H4 (cell line): ENCODE measurements around the gene PARD6G. TPM values are rescaled to one million over a fixed set of nuclear protein-coding genes. Genes with fewer than 3 reads are reported as not detected.

ENCODE experiments used
- DNase-seq: peaks from one replicate; pipeline ENCODE4 v3.0.0-alpha.2; 2015; ENCODE audit warnings: low spot score
- total RNA-seq: library from RNA; depleted of rRNA; stranded (reverse); fragments of >200 nt; shearing (Covaris generic); gene quantifications from 2 replicates; pipeline ENCODE4 v1.2.3, GENCODE V29; 2014

Gene PARD6G
- total RNA-seq, 1 experiment from 2014 or later, result 2.3 TPM

DNA sequence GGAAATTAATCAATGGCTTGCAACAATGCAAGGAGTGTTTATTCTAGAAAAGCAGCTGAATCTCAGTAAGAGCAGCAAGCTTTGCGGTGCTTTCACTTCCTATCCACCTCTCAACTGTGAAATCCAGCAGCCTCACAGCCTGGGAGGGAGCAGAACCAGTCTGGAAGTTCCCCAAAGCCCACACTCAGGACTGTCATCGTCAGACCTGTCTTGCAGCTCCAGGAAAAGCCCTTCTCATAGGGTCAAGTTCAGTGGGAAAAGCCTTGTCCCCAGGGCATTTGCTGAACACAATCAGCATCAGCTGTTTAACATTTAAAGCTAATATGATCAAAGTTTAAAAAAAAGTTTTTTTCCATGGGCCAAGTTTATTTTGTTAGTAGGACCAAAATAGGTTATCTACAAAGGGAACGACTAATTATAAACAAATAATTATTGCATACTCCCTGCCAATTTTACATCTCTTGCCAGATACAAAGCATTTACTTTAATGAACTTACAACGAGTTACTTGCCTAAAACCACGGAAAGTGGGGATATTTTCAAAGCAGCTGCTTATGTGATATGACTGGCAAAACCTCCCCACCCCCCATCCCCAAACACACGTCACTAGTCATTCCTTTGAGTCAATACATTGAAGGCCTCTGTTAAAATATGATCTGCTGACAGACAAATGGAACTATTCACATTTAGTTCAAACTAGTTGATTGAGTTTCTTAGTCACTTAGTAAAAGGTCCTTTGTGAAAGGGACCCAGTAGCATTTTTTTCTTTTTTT lies 36.8 kb downstream of the PARD6G start:
- no peak for DNase-seq

DNA sequence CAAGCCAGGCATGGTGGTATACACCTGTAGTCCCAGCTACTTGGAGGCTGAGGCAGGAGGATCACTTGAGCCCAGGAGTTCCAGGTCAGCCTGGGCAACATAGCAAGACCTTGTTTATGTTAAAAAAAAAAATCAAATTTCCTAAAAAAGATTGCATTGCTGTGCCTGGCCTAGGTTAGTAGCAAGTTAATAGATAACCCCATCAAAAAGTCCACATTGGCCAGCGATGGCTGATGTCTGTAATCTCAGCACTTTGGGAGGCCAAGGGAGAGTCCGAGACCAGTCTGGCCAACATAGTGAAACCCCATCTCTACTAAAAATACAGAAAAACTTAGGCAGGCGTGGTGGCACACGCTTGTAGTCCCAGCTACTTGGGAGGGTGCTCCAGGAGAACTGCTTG lies 38.7 kb downstream of the PARD6G start:
- DNase-seq, result no peak

GRCh38 chr18:80205294-80205693 lies 42.0 kb downstream of the PARD6G start:
- no peak for DNase-seq

DNA sequence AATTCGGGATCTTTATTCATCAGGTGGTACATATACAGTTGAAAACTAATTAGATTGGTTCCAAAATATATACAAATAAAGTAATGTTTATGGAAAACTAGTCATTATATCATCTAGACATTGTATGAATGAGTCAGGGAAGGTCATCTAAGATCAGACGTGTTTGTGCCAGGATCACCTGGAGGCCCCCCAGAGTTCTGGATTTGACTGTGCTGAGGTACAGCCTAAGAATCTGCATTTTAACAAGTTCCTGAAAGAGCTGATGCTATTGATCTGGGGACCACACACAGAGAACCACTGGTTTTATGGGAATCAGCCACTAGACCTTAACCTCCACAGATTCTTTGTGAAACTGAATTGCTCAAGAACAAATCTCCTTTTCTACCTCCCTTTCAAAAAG lies 43.2 kb downstream of the PARD6G start:
- no peak for DNase-seq

- no peak for DNase-seq
Observed at GRCh38 chr18:80203249-80203648, 44.1 kb downstream of the PARD6G start.

GRCh38 chr18:80202264-80202998 lies 44.9 kb downstream of the PARD6G start:
- no peak for DNase-seq

DNA sequence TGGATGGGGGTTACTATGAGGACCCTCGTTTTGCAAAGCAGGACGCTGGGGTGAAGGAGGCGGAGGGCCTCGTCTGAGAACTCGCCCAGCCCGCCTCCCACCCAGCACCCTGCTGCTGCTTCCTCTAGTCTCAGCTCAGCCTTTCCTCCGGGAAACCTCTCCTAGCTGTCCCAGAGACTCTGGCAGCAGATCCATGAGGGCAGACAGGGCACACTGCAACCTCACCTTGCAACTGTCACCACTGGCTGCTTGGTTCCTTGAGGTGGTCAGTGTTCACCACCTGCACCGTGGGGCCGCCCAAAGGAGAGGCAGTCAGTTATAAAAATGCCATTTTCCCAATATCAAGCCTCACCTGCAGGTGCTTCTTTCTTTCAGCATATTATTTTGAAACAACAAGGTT lies 45.6 kb downstream of the PARD6G start:
- no peak for DNase-seq

DNA sequence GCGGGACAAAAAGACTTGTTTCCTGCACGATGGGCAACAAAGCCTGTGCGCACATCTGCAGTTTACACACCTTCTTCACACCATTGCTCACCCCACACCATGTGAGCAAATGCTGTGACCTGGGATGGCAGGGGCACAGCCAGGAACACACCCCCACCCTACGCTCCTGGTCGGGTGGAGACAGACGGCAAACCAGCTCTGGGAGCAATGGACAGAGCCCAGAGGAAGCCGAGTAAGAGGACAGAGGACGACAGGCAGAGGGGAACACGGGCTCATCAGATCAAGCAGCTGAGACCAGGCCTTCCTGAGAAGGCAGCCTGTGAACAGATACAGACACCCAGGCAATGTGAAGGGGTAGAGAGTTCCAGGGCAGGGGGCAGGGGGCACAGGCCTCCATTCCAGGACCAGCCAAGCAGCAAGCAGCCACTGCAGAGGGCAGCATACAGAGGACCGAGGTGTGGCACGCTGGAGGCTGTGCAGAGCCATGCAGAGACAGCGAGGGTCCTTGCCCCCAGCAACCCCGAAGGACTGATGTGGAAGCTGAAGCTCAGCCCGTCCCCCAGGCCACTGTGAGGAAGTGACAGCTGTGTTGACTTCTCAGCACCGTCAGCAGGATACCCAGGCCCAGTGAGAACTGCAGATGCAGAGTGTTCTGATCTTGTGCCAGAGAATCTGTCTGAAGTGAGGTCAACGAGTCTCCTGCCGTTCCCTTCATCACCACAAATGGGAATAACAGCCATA lies 46.2 kb downstream of the PARD6G start:
- DNase-seq, result no peak

- DNase-seq, result no peak
Observed at GRCh38 chr18:80200171-80200931, 47.0 kb downstream of the PARD6G start.

GRCh38 chr18:80198994-80199748 lies 48.1 kb downstream of the PARD6G start:
- DNase-seq, result no peak

- DNase-seq, result no peak
Observed at GRCh38 chr18:80198391-80198790, 48.9 kb downstream of the PARD6G start.

DNA sequence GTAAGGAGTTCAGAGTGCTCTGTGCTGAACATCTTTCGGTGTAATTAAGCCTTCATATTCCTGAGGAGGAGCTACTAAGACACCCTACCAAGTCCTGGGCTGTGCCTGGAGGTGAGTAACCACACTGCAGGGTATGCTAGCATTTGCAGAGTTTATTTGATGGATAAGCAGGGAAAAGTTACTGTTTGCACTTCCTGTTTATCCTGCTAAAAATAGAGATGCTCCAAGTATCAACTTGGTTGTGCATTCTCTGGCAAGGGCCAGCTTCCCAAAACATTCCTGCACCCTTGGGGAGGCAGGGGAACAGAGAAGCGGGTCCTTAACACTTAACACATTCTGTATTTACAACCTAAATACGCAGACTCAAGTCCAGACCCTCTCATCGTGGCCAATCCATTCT lies 49.8 kb downstream of the PARD6G start:
- DNase-seq, result no peak

GRCh38 chr18:80196528-80197320 lies 50.6 kb downstream of the PARD6G start:
- no peak for DNase-seq

DNA sequence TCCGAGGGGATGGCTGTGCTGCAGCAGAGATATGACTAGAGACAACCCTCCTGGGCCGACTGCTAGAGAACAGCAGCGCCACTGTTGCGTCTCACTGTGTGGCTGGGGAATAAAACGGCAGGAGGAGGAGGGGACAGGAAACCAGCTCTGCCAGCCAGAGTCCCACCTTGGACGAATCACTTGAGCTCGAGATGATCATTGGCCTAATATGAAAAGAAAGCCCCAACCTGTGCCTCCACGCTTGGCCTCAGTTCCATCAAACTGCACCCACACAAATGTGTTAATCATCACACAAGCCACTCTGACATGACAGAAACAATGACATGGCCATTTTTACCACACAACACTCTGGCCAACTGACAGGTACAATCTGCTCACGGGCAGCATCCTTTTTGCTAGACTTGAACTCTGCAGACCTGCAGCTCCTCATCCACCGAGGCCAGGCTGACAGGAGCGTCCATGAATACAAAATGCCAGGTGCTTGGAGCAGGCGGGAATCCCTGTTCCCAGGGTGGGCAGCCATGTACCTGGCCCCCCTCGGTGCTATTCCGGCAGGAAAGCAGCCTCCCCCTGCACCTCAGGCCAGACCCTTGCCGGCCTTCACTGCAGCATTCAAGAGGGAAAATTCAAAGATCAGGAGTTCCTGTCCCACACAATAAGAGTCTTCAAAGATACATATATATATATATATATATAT lies 52.3 kb downstream of the PARD6G start:
- DNase-seq, result no peak

- DNase-seq, result no peak
Observed at GRCh38 chr18:80193701-80194100, 53.6 kb downstream of the PARD6G start.

GRCh38 chr18:80192653-80193385 lies 54.5 kb downstream of the PARD6G start:
- no peak for DNase-seq

DNA sequence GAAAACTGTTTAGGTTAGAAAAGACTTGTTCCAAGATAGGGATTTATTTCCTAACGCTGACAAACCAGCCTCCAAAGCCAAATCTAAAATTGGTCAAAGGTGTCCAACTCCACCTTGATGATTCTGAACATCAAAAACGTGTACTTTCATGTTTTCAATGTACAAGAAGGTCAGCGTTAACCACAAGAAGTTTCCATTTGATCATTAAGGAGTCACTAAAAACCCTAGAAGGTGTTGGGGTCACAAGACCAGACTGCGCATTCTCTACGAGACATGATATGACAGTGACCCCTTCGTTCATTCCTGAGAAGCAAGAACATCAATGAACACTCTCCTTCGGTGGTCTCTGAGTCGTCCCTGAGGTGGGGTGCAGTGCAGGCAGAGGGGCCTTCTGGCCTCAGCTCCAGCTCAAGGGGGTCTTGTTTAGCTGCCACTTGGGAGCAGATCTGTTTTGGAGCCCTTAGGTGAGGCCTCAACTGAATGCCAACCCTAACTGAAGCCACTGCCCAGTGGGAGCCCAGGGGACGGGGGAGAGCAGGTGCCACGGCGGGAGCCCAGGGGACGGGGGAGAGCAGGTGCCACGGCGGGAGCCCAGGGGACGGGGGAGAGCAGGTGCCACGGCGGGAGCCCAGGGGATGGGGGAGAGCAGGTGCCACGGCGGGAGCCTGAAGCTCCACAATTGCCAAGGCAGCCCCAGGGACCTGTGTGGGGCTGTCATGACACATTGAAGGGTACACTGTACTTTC lies 55.2 kb downstream of the PARD6G start:
- DNase-seq, result no peak

GRCh38 chr18:80191264-80191663 lies 56.0 kb downstream of the PARD6G start:
- no peak for DNase-seq
